Measurements from ENCODE around the gene PPP6R2.

The PPP6R2 gene

DNA sequence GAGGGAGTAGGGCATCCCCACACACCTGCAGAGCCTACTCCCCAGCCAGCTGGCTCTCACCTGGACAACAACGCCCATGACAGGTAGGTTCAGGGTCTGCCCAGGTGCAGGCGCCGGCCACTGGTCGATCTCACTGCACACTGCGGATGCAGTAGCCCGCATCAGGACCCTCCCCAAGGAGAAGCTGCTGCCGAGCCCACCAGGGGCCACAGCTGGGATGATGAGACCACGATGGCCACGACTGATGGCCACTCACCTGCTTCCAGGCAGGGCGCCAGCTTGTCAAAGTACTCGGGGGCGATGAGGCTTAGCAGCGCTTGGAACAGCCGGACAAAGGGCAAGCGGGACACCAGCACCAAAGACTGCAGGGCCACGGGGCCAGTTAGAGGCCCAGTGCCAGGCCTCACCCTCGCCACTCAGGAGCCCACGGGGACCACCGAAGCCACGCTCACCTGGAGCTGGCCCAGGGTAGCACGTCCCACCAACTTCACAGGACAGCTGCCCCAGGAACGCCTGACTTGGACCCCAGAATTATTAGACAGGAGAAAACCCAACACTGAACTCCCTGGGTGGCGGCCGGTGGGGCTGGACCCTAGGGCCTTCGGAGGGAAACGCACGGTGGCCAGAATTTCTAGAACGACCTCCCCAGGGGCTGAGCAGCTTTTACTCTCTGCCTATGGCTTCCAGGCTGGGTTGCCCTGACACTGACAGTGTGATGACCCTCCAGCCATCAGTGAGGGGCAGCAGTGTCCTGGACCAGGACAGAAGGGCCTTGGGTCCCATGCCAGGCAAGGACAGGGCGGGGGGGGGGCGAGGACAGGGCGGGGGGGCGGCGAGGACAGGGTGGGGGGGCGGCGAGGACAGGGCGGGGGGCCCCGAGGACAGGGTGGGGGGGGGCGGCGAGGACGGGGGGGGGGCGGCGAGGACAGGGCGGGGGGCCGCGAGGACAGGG, 26.7 kb upstream of the PPP6R2 start:
- Histone ChIP-seq H2AFZ (ENCODE audit: low read depth) (no peak overlapping the region), H3K27ac (no peak overlapping the region), H4K20me1 (ENCODE audit: insufficient read depth) (no peaks in the 10 kb centered on the region), H3K4me3 (IDR thresholded peaks at IDR 0.05; ENCODE audit: insufficient read depth, low read depth, low read length) (no peak overlapping the region), H3K79me2 (ENCODE audit: insufficient read depth, low read depth) (no peaks in the 10 kb centered on the region), H3K9ac (no peak overlapping the region), H3K36me3 (ENCODE audit: insufficient read depth) (no peaks in the 10 kb centered on the region), H3K4me1 (ENCODE audit: low read depth, poor library complexity, severe bottlenecking) (peaks cover 6% of the 10 kb centered on the region), H3K4me2 (no peak overlapping the region), H3K27me3 (ENCODE audit: insufficient read depth, low read depth) (no peaks in the 10 kb centered on the region)
- no peak for TF ChIP-seq CTCF (conservative IDR thresholded peaks at IDR 0.05; ENCODE audit: low read depth, low read length)

- H3K4me1 ChIP-seq (ENCODE audit: low read depth, poor library complexity, severe bottlenecking): peaks cover 6% of the 10 kb centered on the region
- no peak for TF ChIP-seq CTCF (conservative IDR thresholded peaks at IDR 0.05; ENCODE audit: low read depth, low read length)
Observed at GRCh38 chr22:50317178-50317577, 25.9 kb upstream of the PPP6R2 start.

DNA sequence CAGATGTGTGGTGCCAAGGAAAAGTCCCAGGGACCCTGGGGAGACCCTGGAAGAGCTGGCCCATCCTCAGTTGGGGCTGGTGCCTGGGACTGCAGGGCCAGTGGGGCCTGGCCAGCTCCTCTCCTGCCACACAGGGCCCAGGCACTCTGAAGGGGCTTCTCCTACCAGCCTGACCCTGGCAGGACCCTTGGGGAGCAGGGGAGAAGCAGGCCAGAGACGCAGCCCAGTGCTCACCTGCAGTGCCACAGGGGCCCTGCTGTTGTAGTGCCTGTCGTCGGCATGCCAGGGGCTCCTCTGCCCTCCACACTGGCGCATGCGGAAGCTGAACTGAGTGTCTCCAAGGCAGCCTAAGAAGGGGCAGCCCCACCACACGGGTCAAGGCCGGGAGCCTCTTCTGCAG, 25.5 kb upstream of the PPP6R2 start:
- H3K27me3 ChIP-seq (ENCODE audit: insufficient read depth, low read depth): no peaks in the 10 kb centered on the region
- H4K20me1 ChIP-seq (ENCODE audit: insufficient read depth): no peaks in the 10 kb centered on the region
- no peaks in the 10 kb centered on the region for H3K36me3 ChIP-seq (ENCODE audit: insufficient read depth)
- H3K4me1 ChIP-seq (ENCODE audit: low read depth, poor library complexity, severe bottlenecking): peaks cover 6% of the 10 kb centered on the region
- H3K4me3 ChIP-seq (IDR thresholded peaks at IDR 0.05; ENCODE audit: insufficient read depth, low read depth, low read length): no peak overlapping the region
- no peaks in the 10 kb centered on the region for H3K79me2 ChIP-seq (ENCODE audit: insufficient read depth, low read depth)
- TF ChIP-seq CTCF (conservative IDR thresholded peaks at IDR 0.05; ENCODE audit: low read depth, low read length): no peak
- H3K9ac ChIP-seq: no peak overlapping the region
- no peak overlapping the region for H3K27ac ChIP-seq
- no peak overlapping the region for H2AFZ ChIP-seq (ENCODE audit: low read depth)
- no peak overlapping the region for H3K4me2 ChIP-seq

More at GRCh38 chr22:50317178-50317577, 25.9 kb upstream of the PPP6R2 start:
- no peak overlapping the region for H3K4me3 ChIP-seq (IDR thresholded peaks at IDR 0.05; ENCODE audit: insufficient read depth, low read depth, low read length)
- H2AFZ ChIP-seq (ENCODE audit: low read depth): no peak overlapping the region
- H3K36me3 ChIP-seq (ENCODE audit: insufficient read depth): no peaks in the 10 kb centered on the region
- no peaks in the 10 kb centered on the region for H4K20me1 ChIP-seq (ENCODE audit: insufficient read depth)
- no peak overlapping the region for H3K9ac ChIP-seq
- no peak overlapping the region for H3K27ac ChIP-seq
- no peak overlapping the region for H3K4me2 ChIP-seq
- H3K79me2 ChIP-seq (ENCODE audit: insufficient read depth, low read depth): no peaks in the 10 kb centered on the region
- no peaks in the 10 kb centered on the region for H3K27me3 ChIP-seq (ENCODE audit: insufficient read depth, low read depth)

DNA sequence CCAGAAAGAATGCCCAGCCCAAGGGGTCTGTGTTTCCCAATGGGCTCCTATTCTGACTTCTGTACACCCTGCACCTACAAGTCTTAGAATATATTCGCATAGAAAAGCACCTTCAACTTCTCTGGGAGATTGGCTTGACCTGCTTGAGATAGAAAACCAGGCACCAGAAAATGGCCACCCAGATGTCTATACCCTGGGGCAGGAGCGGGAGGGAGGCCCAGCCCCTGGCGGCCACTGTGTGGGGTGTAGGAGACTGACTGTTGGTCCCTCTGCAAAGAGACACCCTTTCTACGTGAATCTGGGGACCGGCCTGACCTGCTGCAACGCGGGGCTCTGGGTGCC, 24.8 kb upstream of the PPP6R2 start:
- no peak overlapping the region for H3K4me3 ChIP-seq (IDR thresholded peaks at IDR 0.05; ENCODE audit: insufficient read depth, low read depth, low read length)
- no peak for TF ChIP-seq CTCF (conservative IDR thresholded peaks at IDR 0.05; ENCODE audit: low read depth, low read length)
- no peak overlapping the region for H3K27ac ChIP-seq
- no peak overlapping the region for H2AFZ ChIP-seq (ENCODE audit: low read depth)
- peaks cover 6% of the 10 kb centered on the region for H3K4me1 ChIP-seq (ENCODE audit: low read depth, poor library complexity, severe bottlenecking)
- no peaks in the 10 kb centered on the region for H4K20me1 ChIP-seq (ENCODE audit: insufficient read depth)
- no peak overlapping the region for H3K4me2 ChIP-seq
- H3K36me3 ChIP-seq (ENCODE audit: insufficient read depth): no peaks in the 10 kb centered on the region
- no peak overlapping the region for H3K9ac ChIP-seq
- H3K27me3 ChIP-seq (ENCODE audit: insufficient read depth, low read depth): no peaks in the 10 kb centered on the region
- no peaks in the 10 kb centered on the region for H3K79me2 ChIP-seq (ENCODE audit: insufficient read depth, low read depth)
